CD14-positive monocyte (primary cell): ENCODE results near the gene ELF4. TPM values are rescaled to one million over a fixed set of nuclear protein-coding genes. Genes with fewer than 3 reads are reported as not detected.

Experiments
- DNase-seq, 3 donors: peaks; one replicate each; pipeline ENCODE4 v3.0.0-alpha.2; 2011 to 2022
- H2AFZ ChIP-seq: 2 replicates; pipeline ENCODE4 v1.6.0; 2012; ENCODE audit warnings: mild to moderate bottlenecking, low read depth, low read length, inconsistent platforms; ENCODE audit not compliant: insufficient read depth, poor library complexity, severe bottlenecking
- H3K27ac ChIP-seq, 2 donors: 1 replicate in 1 of 2; 2 replicates in 1 of 2; pipeline ENCODE4 v1.5.1; 2012 to 2013; ENCODE audit warnings: low read length in 2 of 2, control low read depth in 1 of 2, inconsistent platforms in 1 of 2, low read depth in 1 of 2, mild to moderate bottlenecking in 1 of 2
- H3K27me3 ChIP-seq, 2 donors: one replicate each; pipeline versions ENCODE4 v1.6.0 to v1.6.1; 2011 to 2013; ENCODE audit warnings: low read length in 2 of 2; ENCODE audit not compliant: control insufficient read depth in 2 of 2, insufficient read depth in 2 of 2
- H3K36me3 ChIP-seq, 2 donors: replicated peaks in 1 of 2; 1 replicate in 1 of 2; 2 replicates in 1 of 2; pipeline versions ENCODE4 v1.5.1 to v1.6.1; 2012 to 2013; ENCODE audit warnings: low read length in 2 of 2, control low read depth in 1 of 2, inconsistent platforms in 1 of 2, mild to moderate bottlenecking in 1 of 2; ENCODE audit not compliant: insufficient read depth in 2 of 2, control insufficient read depth in 1 of 2
- H3K4me1 ChIP-seq, 2 donors: 1 replicate in 1 of 2; 2 replicates in 1 of 2; pipeline versions ENCODE4 v1.5.1 to v1.6.1; 2012 to 2013; ENCODE audit warnings: low read length in 2 of 2, control low read depth in 1 of 2, inconsistent platforms in 1 of 2, mild to moderate bottlenecking in 1 of 2, moderate library complexity in 1 of 2; ENCODE audit not compliant: insufficient read depth in 2 of 2, control insufficient read depth in 1 of 2
- H3K4me2 ChIP-seq: replicated peaks from 2 replicates; pipeline ENCODE3; 2012; ENCODE audit warnings: low read length, moderate library complexity, mild to moderate bottlenecking; ENCODE audit not compliant: poor library complexity, severe bottlenecking; ENCODE audit errors: extremely low read depth
- H3K4me3 ChIP-seq, 3 experiments: fragments of 200-600 bp in 1 of 3; sonication (generic) in 1 of 3; replicated peaks in 1 of 3; 1 replicate in 2 of 3; 2 replicates in 1 of 3; pipeline ENCODE4 v1.5.1; 2011 to 2013; ENCODE audit warnings: low read length in 3 of 3, mild to moderate bottlenecking in 3 of 3, control low read depth in 2 of 3, low read depth in 2 of 3, inconsistent platforms in 1 of 3, moderate library complexity in 1 of 3
- H3K79me2 ChIP-seq: 2 replicates; pipeline ENCODE4 v1.6.0; 2012; ENCODE audit warnings: mild to moderate bottlenecking, control low read depth, inconsistent platforms, low read length, moderate library complexity; ENCODE audit not compliant: insufficient read depth
- H3K9ac ChIP-seq: 2 replicates; pipeline ENCODE4 v1.6.0; 2017; ENCODE audit warnings: low read length, mild to moderate bottlenecking; ENCODE audit not compliant: insufficient read depth, poor library complexity, severe bottlenecking
- H3K9me3 ChIP-seq, 2 donors: replicated peaks in 1 of 2; 1 replicate in 1 of 2; 2 replicates in 1 of 2; pipeline versions ENCODE4 v1.5.1 to v1.6.1; 2012 to 2013; ENCODE audit warnings: low read length in 2 of 2, control low read depth in 1 of 2; ENCODE audit not compliant: control insufficient read depth in 1 of 2, insufficient read depth in 1 of 2
- H4K20me1 ChIP-seq: 2 replicates; pipeline ENCODE4 v1.6.0; 2012; ENCODE audit warnings: mild to moderate bottlenecking, low read length, control low read depth, moderate library complexity; ENCODE audit not compliant: insufficient read depth
- H3K27ac Mint-ChIP-seq, 7 donors: one replicate each; pipeline ENCODE4 v1.8.0; 2020; ENCODE audit warnings: mild to moderate bottlenecking in 7 of 7, mixed read lengths in 7 of 7, moderate library complexity in 6 of 7, inconsistent platforms in 2 of 7
- H3K27me3 Mint-ChIP-seq, 3 donors: one replicate each; pipeline ENCODE4 v1.8.0; 2021 to 2022; ENCODE audit warnings: low read depth in 3 of 3, mild to moderate bottlenecking in 3 of 3, mixed read lengths in 3 of 3, moderate library complexity in 3 of 3, inconsistent platforms in 1 of 3
- H3K36me3 Mint-ChIP-seq, 2 donors: one replicate each; pipeline ENCODE4 v1.8.0; 2020; ENCODE audit warnings: mixed read lengths in 2 of 2, inconsistent platforms in 1 of 2, mild to moderate bottlenecking in 1 of 2
- H3K4me1 Mint-ChIP-seq: one replicate; pipeline ENCODE4 v1.8.0; 2020; ENCODE audit warnings: mild to moderate bottlenecking, mixed read lengths
- H3K4me3 Mint-ChIP-seq, 2 donors: one replicate each; pipeline ENCODE4 v1.8.0; 2020; ENCODE audit warnings: mild to moderate bottlenecking in 2 of 2, mixed read lengths in 2 of 2, moderate library complexity in 1 of 2
- H3K9me3 Mint-ChIP-seq, 7 donors: one replicate each; pipeline ENCODE4 v1.8.0; 2020 to 2022; ENCODE audit warnings: mixed read lengths in 7 of 7, mild to moderate bottlenecking in 6 of 7, moderate library complexity in 6 of 7, inconsistent platforms in 2 of 7
- WGBS: methylation state at CpG from one replicate; pipeline ENCODE4 v1.1.5; 2013; ENCODE audit warnings: missing lambda C conversion rate; ENCODE audit not compliant: insufficient coverage; 5-methylcytosine and 5-hydroxymethylcytosine counted together
- intact Hi-C, 2 donors: fragments of 100-400 bp; cut with micrococcal nuclease; formaldehyde crosslinking; loops; one replicate each; pipeline versions ENCODE4 v1.15.0 to v1.15.1; 2023
- polyA plus RNA-seq, 3 donors: library from polyadenylated mRNA; depleted of rRNA in 1 of 3; unstranded in 2 of 3; stranded (reverse) in 1 of 3; fragments of 300-500 nt in 2 of 3; fragments of >200 nt in 1 of 3; fragmentation: Illumina TruSeq in 2 of 3; gene quantifications; 1 replicate in 2 of 3; 2 replicates in 1 of 3; pipeline ENCODE4 v1.2.3, GENCODE V29; 2012 to 2021
- TF ChIP-seq, protein P1 (sequence below): fragments of 200-600 bp; IDR thresholded peaks from one replicate; pipeline ENCODE4 v1.8.0; 2022; ENCODE audit warnings: antibody characterized with exemption, mild to moderate bottlenecking

ELF4 gene
- polyA plus RNA-seq, 3 donors = 10.4 to 68.6 (median 20.5) TPM

DNA sequence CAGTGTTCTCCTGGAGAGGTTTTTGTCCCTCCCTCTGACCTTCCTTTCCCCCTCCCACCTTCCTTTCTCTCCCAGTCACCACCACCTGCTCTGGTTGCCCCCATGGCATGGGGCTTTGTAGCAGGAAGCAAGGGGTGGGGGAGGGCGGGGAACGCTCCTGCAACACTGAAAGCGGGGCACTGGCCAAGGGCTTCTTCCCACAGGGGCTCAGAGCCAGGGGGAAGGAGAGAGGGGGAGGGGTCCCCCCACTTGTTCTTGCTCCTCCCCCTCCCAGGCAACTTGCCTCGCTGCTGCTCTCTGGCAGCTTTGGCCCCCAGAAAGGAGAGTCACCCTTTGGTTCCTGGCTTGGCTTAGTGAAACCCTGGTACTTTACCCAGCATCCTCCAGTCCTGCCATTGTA lies 79.5 kb downstream of the ELF4 start:
- H3K4me2 ChIP-seq = no peak overlapping the region
- no peak for DNase-seq
- no peak overlapping the region for H2AFZ ChIP-seq
- H4K20me1 ChIP-seq = no peaks in the 10 kb centered on the region
- no peaks in the 10 kb centered on the region for H3K4me1 ChIP-seq
- no peaks in the 10 kb centered on the region for H3K9me3 ChIP-seq
- H3K27me3 Mint-ChIP-seq = peaks cover 0 to 9% (median 0%) of the 10 kb centered on the region in 3 donors
- peaks cover 45 to 80% of the 10 kb centered on the region in 2 donors for H3K36me3 ChIP-seq
- peaks cover 53 to 68% of the 10 kb centered on the region in 2 donors for H3K36me3 Mint-ChIP-seq
- H3K4me3 Mint-ChIP-seq = no peak overlapping the region
- H3K27ac Mint-ChIP-seq = peak overlapping the region in 1 of 7 donors; percentile 4
- no peak overlapping the region for H3K4me3 ChIP-seq
- no peaks in the 10 kb centered on the region for H3K27me3 ChIP-seq
- H3K27ac ChIP-seq = no peak overlapping the region
- peaks cover 2% of the 10 kb centered on the region for H3K4me1 Mint-ChIP-seq
- no CpG with 5 or more reads among the region's 4 CpGs for WGBS
- TF ChIP-seq, protein P1, sequence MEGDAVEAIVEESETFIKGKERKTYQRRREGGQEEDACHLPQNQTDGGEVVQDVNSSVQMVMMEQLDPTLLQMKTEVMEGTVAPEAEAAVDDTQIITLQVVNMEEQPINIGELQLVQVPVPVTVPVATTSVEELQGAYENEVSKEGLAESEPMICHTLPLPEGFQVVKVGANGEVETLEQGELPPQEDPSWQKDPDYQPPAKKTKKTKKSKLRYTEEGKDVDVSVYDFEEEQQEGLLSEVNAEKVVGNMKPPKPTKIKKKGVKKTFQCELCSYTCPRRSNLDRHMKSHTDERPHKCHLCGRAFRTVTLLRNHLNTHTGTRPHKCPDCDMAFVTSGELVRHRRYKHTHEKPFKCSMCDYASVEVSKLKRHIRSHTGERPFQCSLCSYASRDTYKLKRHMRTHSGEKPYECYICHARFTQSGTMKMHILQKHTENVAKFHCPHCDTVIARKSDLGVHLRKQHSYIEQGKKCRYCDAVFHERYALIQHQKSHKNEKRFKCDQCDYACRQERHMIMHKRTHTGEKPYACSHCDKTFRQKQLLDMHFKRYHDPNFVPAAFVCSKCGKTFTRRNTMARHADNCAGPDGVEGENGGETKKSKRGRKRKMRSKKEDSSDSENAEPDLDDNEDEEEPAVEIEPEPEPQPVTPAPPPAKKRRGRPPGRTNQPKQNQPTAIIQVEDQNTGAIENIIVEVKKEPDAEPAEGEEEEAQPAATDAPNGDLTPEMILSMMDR = no peak
- intact Hi-C loops = no loop called here
- no peaks in the 10 kb centered on the region for H3K79me2 ChIP-seq
- H3K9me3 Mint-ChIP-seq = no peaks in the 10 kb centered on the region
- no peak overlapping the region for H3K9ac ChIP-seq

GRCh38 chrX:130028196-130028595 lies 82.1 kb downstream of the ELF4 start:
- Histone ChIP-seq H4K20me1 (no peaks in the 10 kb centered on the region), H3K79me2 (no peaks in the 10 kb centered on the region), H3K9ac (no peak overlapping the region), H3K27ac (no peak overlapping the region), H3K9me3 (no peaks in the 10 kb centered on the region), H3K4me1 (peaks cover 10% of the 10 kb centered on the region in 2 donors), H3K36me3 (peaks cover 38 to 69% of the 10 kb centered on the region in 2 donors), H2AFZ (no peak overlapping the region), H3K4me3 (no peak overlapping the region), H3K27me3 (no peaks in the 10 kb centered on the region), H3K4me2 (no peak overlapping the region)
- WGBS = no CpG with 5 or more reads among the region's 5 CpGs
- intact Hi-C loops = loop anchor here in 1 of 2 donors (5.0 to 10.0 kb wide), 2 partner anchors 101 to 423 kb away; no protein-coding TSS in a partner anchor
- Mint-ChIP-seq H3K36me3 (peaks cover 43 to 61% of the 10 kb centered on the region in 2 donors), H3K27ac (peak overlapping the region in 1 of 7 donors; percentile 8), H3K4me3 (no peak overlapping the region), H3K4me1 (peaks cover 11% of the 10 kb centered on the region), H3K27me3 (peaks cover 0 to 5% (median 0%) of the 10 kb centered on the region in 3 donors), H3K9me3 (peaks cover 0 to 2% (median 0%) of the 10 kb centered on the region in 7 donors)
- TF ChIP-seq, protein P1 = peak; percentile 72
- peak; percentile 23 to 43 (median 32) for DNase-seq
